ENCODE data around the gene NEUROD6.

NEUROD6 gene

GRCh38 chr7:31327071-31327470 lies 13.5 kb downstream of the NEUROD6 start:
- no peak overlapping the region for H3K9ac ChIP-seq (ENCODE audit: low read depth, low read length)
- H3K4me3 ChIP-seq (ENCODE audit: low read length): no peak overlapping the region
- H3K9me3 ChIP-seq (replicated peaks; ENCODE audit: low read length): no peaks in the 10 kb centered on the region
- H3K36me3 ChIP-seq (ENCODE audit: insufficient read depth, low read length): no peaks in the 10 kb centered on the region
- no peak overlapping the region for H3K4me2 ChIP-seq (ENCODE audit: low read length)
- no peaks in the 10 kb centered on the region for H3K27me3 ChIP-seq (ENCODE audit: control insufficient read depth, insufficient read depth, low read length)
- no peaks in the 10 kb centered on the region for H3K4me1 ChIP-seq (ENCODE audit: control insufficient read depth, insufficient read depth, low read length)

DNA sequence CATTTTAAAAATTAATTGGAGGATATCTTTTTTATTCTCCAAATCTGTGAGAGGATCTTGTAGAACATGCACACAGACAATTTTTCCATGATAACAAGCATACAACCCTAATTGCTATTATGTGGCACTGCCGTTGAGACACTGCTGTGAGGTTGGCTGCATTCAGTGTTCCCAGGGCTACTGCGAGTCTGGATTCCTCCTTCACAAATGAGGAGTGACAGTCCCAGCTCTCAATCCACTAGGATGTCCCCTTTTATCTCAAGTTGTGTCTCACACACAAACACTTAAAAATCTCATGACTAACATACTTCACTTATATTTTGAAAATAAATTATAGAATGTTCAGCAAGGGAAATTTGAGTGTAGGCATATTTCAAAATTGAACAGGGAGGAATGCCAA lies 14.1 kb downstream of the NEUROD6 start:
- Histone ChIP-seq H3K4me1 (ENCODE audit: control insufficient read depth, insufficient read depth, low read length) (no peaks in the 10 kb centered on the region), H3K36me3 (ENCODE audit: insufficient read depth, low read length) (no peaks in the 10 kb centered on the region), H3K9me3 (replicated peaks; ENCODE audit: low read length) (no peaks in the 10 kb centered on the region), H3K9ac (ENCODE audit: low read depth, low read length) (no peak overlapping the region), H3K4me2 (ENCODE audit: low read length) (no peak overlapping the region), H3K4me3 (ENCODE audit: low read length) (no peak overlapping the region), H3K27me3 (ENCODE audit: control insufficient read depth, insufficient read depth, low read length) (no peaks in the 10 kb centered on the region)

GRCh38 chr7:31323101-31323500 lies 17.4 kb downstream of the NEUROD6 start:
- Histone ChIP-seq H3K27me3 (ENCODE audit: control insufficient read depth, insufficient read depth, low read length) (no peaks in the 10 kb centered on the region), H3K36me3 (ENCODE audit: insufficient read depth, low read length) (no peaks in the 10 kb centered on the region), H3K4me1 (ENCODE audit: control insufficient read depth, insufficient read depth, low read length) (no peaks in the 10 kb centered on the region), H3K9me3 (replicated peaks; ENCODE audit: low read length) (no peaks in the 10 kb centered on the region), H3K4me3 (ENCODE audit: low read length) (no peak overlapping the region), H3K9ac (ENCODE audit: low read depth, low read length) (no peak overlapping the region), H3K4me2 (ENCODE audit: low read length) (no peak overlapping the region)

GRCh38 chr7:31320675-31321074 lies 19.9 kb downstream of the NEUROD6 start:
- H3K9me3 ChIP-seq (replicated peaks; ENCODE audit: low read length): no peaks in the 10 kb centered on the region
- no peak overlapping the region for H3K9ac ChIP-seq (ENCODE audit: low read depth, low read length)
- no peaks in the 10 kb centered on the region for H3K27me3 ChIP-seq (ENCODE audit: control insufficient read depth, insufficient read depth, low read length)
- H3K4me3 ChIP-seq (ENCODE audit: low read length): no peak overlapping the region
- no peak overlapping the region for H3K4me2 ChIP-seq (ENCODE audit: low read length)
- no peaks in the 10 kb centered on the region for H3K4me1 ChIP-seq (ENCODE audit: control insufficient read depth, insufficient read depth, low read length)
- H3K36me3 ChIP-seq (ENCODE audit: insufficient read depth, low read length): no peaks in the 10 kb centered on the region

DNA sequence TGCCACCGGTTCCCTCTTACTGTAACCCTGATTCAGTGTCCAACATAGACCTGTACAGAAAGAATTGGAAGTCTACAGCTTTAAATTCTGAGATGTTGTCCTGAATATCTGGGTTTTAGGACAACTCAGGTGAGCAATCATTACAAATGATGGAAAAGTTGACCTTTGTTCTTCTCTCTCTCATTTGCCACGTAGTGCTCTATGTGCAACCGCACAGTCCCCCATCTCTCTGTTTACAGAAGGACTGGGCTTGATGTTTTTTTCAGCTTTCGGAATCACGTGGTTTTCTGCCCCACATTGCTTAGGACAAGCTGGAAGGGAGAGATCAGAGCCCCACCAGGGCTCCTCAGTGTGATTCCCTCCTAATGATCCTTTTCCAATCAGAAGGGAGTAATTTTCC lies 22.2 kb downstream of the NEUROD6 start:
- Histone ChIP-seq H3K36me3 (ENCODE audit: insufficient read depth, low read length) (no peaks in the 10 kb centered on the region), H3K4me3 (ENCODE audit: low read length) (no peak overlapping the region), H3K9ac (ENCODE audit: low read depth, low read length) (no peak overlapping the region), H3K4me1 (ENCODE audit: control insufficient read depth, insufficient read depth, low read length) (no peaks in the 10 kb centered on the region), H3K4me2 (ENCODE audit: low read length) (no peak overlapping the region), H3K27me3 (ENCODE audit: control insufficient read depth, insufficient read depth, low read length) (no peaks in the 10 kb centered on the region), H3K9me3 (replicated peaks; ENCODE audit: low read length) (no peaks in the 10 kb centered on the region)

DNA sequence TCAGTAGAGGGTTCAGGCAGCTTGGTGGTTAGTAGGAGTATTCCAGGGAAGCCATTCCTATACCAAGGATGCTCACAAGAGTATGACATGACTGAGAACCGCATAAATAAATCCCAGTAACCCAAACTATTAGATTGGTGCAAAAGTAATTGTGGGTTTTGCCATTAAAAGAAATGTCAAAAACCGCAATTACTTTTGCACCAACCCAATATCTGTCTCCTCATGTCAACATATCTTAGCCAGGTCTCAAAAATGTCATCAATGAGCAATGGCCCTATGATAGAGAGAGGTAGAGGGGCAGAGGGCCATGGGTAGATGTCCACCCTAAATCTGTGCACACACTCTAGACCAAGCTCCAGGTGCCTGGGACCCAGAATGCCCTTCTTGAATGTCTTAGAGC lies 23.6 kb downstream of the NEUROD6 start:
- H3K4me2 ChIP-seq (ENCODE audit: low read length): no peak overlapping the region
- no peaks in the 10 kb centered on the region for H3K9me3 ChIP-seq (replicated peaks; ENCODE audit: low read length)
- H3K4me3 ChIP-seq (ENCODE audit: low read length): no peak overlapping the region
- H3K4me1 ChIP-seq (ENCODE audit: control insufficient read depth, insufficient read depth, low read length): no peaks in the 10 kb centered on the region
- no peaks in the 10 kb centered on the region for H3K27me3 ChIP-seq (ENCODE audit: control insufficient read depth, insufficient read depth, low read length)
- no peak overlapping the region for H3K9ac ChIP-seq (ENCODE audit: low read depth, low read length)
- H3K36me3 ChIP-seq (ENCODE audit: insufficient read depth, low read length): no peaks in the 10 kb centered on the region

DNA sequence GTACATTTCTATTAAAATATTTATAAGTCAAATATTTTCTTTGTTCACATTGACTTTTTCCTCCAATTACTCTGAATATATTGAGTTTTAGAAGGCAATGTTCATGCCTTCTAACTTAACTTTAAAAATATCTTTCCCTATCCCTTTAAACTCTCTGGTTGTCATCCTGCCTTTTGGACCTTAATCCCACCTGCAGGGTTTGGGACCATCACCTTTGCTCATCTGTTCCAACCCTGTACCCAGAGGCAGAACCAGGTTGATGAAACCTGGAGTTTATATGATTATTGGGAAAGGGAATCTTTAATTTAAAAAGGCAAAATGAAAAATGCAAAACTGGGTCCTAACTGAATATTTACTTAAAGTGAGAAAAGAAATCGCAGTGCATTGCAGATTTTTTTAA lies 24.8 kb downstream of the NEUROD6 start:
- no peaks in the 10 kb centered on the region for H3K36me3 ChIP-seq (ENCODE audit: insufficient read depth, low read length)
- H3K9ac ChIP-seq (ENCODE audit: low read depth, low read length): no peak overlapping the region
- no peaks in the 10 kb centered on the region for H3K27me3 ChIP-seq (ENCODE audit: control insufficient read depth, insufficient read depth, low read length)
- H3K9me3 ChIP-seq (replicated peaks; ENCODE audit: low read length): no peaks in the 10 kb centered on the region
- H3K4me2 ChIP-seq (ENCODE audit: low read length): no peak overlapping the region
- H3K4me3 ChIP-seq (ENCODE audit: low read length): no peak overlapping the region
- no peaks in the 10 kb centered on the region for H3K4me1 ChIP-seq (ENCODE audit: control insufficient read depth, insufficient read depth, low read length)

DNA sequence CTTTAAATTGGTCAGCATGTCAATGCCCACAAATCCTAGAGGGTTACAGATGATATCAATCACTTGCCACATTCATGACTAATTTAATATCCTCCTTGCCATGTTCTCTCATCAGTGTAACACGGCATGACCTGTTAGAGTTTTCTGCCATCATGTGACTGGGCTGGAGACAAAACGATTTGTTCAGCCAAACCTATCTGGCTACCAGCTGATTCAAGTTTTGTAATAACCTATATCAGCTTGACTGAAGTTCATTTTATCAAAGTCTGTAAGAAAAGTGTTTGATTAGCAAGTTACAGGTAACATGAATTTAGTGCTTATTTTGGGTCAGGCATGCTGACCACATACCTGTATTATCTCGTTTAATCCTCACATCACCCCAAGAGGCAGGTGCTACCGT lies 25.7 kb downstream of the NEUROD6 start:
- Histone ChIP-seq H3K36me3 (ENCODE audit: insufficient read depth, low read length) (no peaks in the 10 kb centered on the region), H3K9ac (ENCODE audit: low read depth, low read length) (no peak overlapping the region), H3K4me3 (ENCODE audit: low read length) (no peak overlapping the region), H3K4me2 (ENCODE audit: low read length) (no peak overlapping the region), H3K4me1 (ENCODE audit: control insufficient read depth, insufficient read depth, low read length) (no peaks in the 10 kb centered on the region), H3K9me3 (replicated peaks; ENCODE audit: low read length) (no peaks in the 10 kb centered on the region), H3K27me3 (ENCODE audit: control insufficient read depth, insufficient read depth, low read length) (no peaks in the 10 kb centered on the region)

DNA sequence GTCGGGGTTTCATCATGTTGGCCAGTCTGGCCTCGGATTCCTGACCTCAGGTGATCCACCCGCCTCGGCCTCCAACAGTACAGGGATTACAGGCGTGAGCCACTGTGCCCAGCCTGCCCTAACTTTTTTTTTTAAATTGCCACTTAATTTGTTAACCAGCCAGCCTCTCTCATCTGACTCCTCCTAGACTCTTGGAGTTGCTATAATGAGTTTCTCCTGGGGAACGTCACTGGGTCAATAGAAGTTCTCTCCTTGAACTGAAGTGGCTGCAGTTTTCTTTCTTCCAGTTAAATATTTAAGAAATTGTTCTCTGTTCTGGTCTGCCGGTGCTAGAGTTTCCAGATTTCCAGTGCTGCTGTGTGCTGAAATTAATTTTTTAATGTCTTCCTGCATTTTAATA lies 27.6 kb downstream of the NEUROD6 start:
- H3K27me3 ChIP-seq (ENCODE audit: control insufficient read depth, insufficient read depth, low read length): no peaks in the 10 kb centered on the region
- no peak overlapping the region for H3K9ac ChIP-seq (ENCODE audit: low read depth, low read length)
- no peaks in the 10 kb centered on the region for H3K4me1 ChIP-seq (ENCODE audit: control insufficient read depth, insufficient read depth, low read length)
- no peaks in the 10 kb centered on the region for H3K9me3 ChIP-seq (replicated peaks; ENCODE audit: low read length)
- H3K36me3 ChIP-seq (ENCODE audit: insufficient read depth, low read length): no peaks in the 10 kb centered on the region
- no peak overlapping the region for H3K4me3 ChIP-seq (ENCODE audit: low read length)
- H3K4me2 ChIP-seq (ENCODE audit: low read length): no peak overlapping the region

GRCh38 chr7:31311552-31311951 lies 29.0 kb downstream of the NEUROD6 start:
- H3K4me3 ChIP-seq (ENCODE audit: low read length): no peak overlapping the region
- H3K4me2 ChIP-seq (ENCODE audit: low read length): no peak overlapping the region
- H3K27me3 ChIP-seq (ENCODE audit: control insufficient read depth, insufficient read depth, low read length): no peaks in the 10 kb centered on the region
- no peaks in the 10 kb centered on the region for H3K9me3 ChIP-seq (replicated peaks; ENCODE audit: low read length)
- H3K36me3 ChIP-seq (ENCODE audit: insufficient read depth, low read length): no peaks in the 10 kb centered on the region
- no peak overlapping the region for H3K9ac ChIP-seq (ENCODE audit: low read depth, low read length)
- H3K4me1 ChIP-seq (ENCODE audit: control insufficient read depth, insufficient read depth, low read length): no peaks in the 10 kb centered on the region

GRCh38 chr7:31310321-31310935 lies 30.1 kb downstream of the NEUROD6 start:
- H3K4me2 ChIP-seq (ENCODE audit: low read length): no peak overlapping the region
- H3K4me3 ChIP-seq (ENCODE audit: low read length): no peak overlapping the region
- no peaks in the 10 kb centered on the region for H3K4me1 ChIP-seq (ENCODE audit: control insufficient read depth, insufficient read depth, low read length)
- no peaks in the 10 kb centered on the region for H3K27me3 ChIP-seq (ENCODE audit: control insufficient read depth, insufficient read depth, low read length)
- no peaks in the 10 kb centered on the region for H3K9me3 ChIP-seq (replicated peaks; ENCODE audit: low read length)
- no peaks in the 10 kb centered on the region for H3K36me3 ChIP-seq (ENCODE audit: insufficient read depth, low read length)
- no peak overlapping the region for H3K9ac ChIP-seq (ENCODE audit: low read depth, low read length)

DNA sequence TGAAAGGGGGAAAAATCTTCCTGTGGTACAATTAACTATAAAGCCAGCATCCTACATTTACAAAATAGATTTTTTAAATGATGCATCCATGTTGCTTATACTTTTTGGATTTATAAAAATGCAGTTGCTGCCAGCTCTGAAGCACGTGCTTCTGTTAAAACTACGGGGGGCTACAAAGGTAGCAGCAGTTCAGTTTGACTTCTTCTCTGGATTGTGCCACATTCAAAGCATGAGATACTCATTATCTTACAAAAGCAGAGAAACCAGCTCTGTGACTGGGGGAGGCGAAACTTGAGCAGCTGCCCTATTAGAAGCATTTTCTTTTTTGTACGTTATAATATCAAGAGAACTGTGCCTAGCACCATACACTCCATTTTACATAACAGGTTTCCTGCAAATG lies 31.1 kb downstream of the NEUROD6 start:
- Histone ChIP-seq H3K4me1 (ENCODE audit: control insufficient read depth, insufficient read depth, low read length) (no peaks in the 10 kb centered on the region), H3K4me3 (ENCODE audit: low read length) (no peak overlapping the region), H3K36me3 (ENCODE audit: insufficient read depth, low read length) (no peaks in the 10 kb centered on the region), H3K9ac (ENCODE audit: low read depth, low read length) (no peak overlapping the region), H3K27me3 (ENCODE audit: control insufficient read depth, insufficient read depth, low read length) (no peaks in the 10 kb centered on the region), H3K4me2 (ENCODE audit: low read length) (no peak overlapping the region), H3K9me3 (replicated peaks; ENCODE audit: low read length) (no peaks in the 10 kb centered on the region)
